Vagina (tissue), 2 donors: ENCODE measurements around the gene SCAI.

Experiments
- POLR2A ChIP-seq, 2 donors: fragments of 450-650 bp; IDR thresholded peaks; one replicate each; pipeline ENCODE4 v1.6.1; 2017; ENCODE audit warnings: antibody characterized with exemption in 2 of 2, mild to moderate bottlenecking in 2 of 2, moderate library complexity in 2 of 2
- POLR2AphosphoS5 ChIP-seq, 2 donors: sonication (generic); formaldehyde crosslinking; IDR thresholded peaks; one replicate each; pipeline ENCODE4 v1.9.0; 2017; ENCODE audit warnings: antibody characterized with exemption in 2 of 2, mild to moderate bottlenecking in 2 of 2, low read depth in 1 of 2; ENCODE audit not compliant: insufficient read depth in 1 of 2
- TF ChIP-seq, protein P1 (sequence below), 3 experiments: fragments of 450-650 bp in 2 of 3; fragments of 200-600 bp in 1 of 3; sonication (generic) in 1 of 3; IDR thresholded peaks; one replicate each; pipeline ENCODE4 v1.5.1; 2017 to 2019; ENCODE audit warnings: antibody characterized with exemption in 3 of 3, mild to moderate bottlenecking in 2 of 3, moderate library complexity in 2 of 3

DNA sequence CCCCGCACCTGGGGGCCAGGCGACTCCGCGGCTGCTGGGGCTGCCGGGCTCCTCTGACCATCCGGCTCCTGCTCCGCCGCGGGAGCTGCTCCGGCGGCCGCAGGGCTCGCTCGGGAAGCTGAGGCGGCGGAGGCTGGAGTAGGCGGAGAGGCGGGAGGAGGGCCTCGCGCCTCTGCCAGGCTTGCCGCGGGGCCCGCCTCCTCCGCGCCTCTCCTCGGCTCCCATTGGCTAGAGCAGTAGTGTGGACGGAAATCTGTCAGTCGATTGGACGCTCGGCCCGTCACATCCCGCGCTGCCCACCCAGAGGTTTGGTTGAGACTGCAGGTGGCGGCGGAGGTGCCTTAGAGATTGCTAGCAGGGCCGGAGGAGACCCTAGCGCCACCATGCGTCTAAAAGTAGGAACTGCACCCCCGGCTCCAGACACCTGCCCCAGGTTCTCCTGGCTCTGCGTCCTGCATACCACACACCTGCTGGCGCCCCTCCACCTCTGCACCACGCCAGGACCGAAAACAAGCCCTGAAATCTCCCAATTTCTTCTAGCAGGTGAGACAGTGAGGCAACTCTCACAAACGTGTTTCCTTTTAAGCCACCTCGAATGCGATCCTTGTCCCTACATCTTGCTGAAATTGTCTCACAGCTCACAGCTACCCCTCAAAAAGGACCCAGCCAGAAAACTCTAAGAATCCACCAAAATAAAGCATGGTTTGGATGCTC is at the start of gene SCAI:
- TF ChIP-seq, protein P1, sequence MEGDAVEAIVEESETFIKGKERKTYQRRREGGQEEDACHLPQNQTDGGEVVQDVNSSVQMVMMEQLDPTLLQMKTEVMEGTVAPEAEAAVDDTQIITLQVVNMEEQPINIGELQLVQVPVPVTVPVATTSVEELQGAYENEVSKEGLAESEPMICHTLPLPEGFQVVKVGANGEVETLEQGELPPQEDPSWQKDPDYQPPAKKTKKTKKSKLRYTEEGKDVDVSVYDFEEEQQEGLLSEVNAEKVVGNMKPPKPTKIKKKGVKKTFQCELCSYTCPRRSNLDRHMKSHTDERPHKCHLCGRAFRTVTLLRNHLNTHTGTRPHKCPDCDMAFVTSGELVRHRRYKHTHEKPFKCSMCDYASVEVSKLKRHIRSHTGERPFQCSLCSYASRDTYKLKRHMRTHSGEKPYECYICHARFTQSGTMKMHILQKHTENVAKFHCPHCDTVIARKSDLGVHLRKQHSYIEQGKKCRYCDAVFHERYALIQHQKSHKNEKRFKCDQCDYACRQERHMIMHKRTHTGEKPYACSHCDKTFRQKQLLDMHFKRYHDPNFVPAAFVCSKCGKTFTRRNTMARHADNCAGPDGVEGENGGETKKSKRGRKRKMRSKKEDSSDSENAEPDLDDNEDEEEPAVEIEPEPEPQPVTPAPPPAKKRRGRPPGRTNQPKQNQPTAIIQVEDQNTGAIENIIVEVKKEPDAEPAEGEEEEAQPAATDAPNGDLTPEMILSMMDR (IDR thresholded peaks at IDR 0.05), result peak; percentile 97 to 98 (median 98)
- TF ChIP-seq POLR2A (IDR thresholded peaks at IDR 0.05) (no peak), POLR2AphosphoS5 (IDR thresholded peaks at IDR 0.05; ENCODE audit: insufficient read depth in 1 of 2, low read depth in 1 of 2) (peak; percentile 79 to 89)
